GM19324 (cell line): Measurements from ENCODE around the gene PYCR2.

ENCODE experiments used
- ATAC-seq: cut with Tn5 transposase; IDR thresholded peaks from one replicate; pipeline ENCODE4 v1.9.1; 2021; ENCODE audit warnings: mild to moderate bottlenecking, moderate library complexity; ENCODE audit not compliant: unreplicated experiment, low FRiP score

Gene PYCR2

DNA sequence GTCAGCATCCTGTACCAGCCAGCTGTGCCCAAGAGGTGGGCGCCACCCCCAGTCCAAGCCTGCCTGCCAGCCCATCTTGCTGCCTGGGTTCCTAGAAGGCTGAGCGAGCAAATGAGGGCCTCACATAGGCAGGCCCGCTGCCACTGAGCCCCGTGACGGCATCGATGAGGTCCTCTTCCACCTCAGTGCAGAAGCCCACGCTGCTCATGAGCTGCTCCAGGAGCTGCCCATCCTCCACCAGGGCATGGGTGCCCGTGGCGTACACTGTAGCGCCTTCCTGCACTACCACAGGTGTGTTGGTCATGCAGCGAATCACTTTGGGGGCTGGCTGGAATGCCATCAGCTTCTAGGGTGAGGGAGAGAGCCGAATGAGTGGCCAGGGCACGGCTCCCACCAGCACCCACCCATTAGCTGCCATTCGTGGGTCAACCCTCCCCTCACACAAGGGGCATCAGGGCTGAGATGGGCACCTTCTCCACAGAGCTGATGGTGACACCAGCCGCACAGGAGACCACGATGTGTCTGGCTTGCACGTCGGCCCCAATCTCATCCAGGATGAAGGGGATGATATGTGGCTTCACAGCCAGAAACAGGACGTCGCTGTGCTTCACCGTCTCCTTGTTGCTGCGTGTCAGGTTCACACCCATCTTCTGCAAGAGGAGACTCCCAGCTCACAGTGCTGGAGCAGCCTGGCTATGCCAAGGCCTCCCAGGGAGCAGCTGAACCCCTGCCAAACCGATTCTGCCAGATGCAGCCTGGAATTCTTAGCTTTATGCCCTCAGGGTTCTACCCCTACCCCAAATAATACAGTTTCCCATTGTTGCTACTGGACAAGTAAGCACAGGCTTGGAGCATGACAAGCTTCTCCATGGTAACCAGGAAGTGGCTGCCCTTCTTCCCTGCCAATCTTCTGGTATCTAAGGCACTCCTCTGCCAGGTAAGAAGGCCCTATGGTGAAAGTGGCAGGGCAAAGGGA, 2.0 kb downstream of the PYCR2 start:
- ATAC-seq = no peak

DNA sequence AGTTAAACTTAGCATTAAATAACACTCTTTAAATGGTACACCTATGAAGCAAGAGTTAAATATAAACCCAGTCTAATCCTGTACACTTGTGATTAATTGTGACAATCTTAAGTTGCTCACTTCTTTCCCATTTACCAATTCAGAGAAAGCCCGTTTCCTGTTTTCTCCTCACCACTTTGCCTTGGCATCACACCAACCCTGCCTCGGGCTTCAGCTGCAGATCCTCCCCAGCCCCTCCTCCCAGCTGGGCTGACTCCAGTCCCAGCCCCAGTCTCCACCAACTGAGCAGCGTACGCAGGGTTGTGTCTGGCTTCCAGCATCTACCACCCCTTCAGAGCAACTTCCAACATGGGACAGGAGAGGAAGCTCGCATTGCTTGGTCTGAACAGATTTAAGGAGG, 4.1 kb downstream of the PYCR2 start:
- no peak for ATAC-seq

DNA sequence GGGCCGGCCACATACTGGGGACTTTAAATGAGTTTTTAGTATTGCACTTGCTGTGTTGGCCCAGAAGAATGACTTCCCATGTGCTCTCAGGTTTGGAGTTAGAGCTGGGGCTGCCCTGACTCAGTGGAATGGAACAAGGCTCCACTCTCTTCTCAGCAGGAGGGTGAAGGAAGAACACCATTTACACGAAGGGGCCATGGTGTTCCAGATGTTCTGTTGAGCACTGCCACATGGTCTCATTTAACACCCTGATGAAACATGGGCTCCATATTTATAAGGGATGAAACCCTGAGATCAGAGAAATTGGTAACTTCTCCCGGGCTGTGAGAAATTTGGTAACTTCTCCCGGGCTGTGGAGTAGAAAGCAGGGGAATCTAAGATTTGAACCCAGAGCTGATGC, 5.8 kb downstream of the PYCR2 start:
- no peak for ATAC-seq

GRCh38 chr1:225917536-225917935, 6.5 kb downstream of the PYCR2 start:
- no peak for ATAC-seq

GRCh38 chr1:225917101-225917500, 6.9 kb downstream of the PYCR2 start:
- ATAC-seq = no peak

DNA sequence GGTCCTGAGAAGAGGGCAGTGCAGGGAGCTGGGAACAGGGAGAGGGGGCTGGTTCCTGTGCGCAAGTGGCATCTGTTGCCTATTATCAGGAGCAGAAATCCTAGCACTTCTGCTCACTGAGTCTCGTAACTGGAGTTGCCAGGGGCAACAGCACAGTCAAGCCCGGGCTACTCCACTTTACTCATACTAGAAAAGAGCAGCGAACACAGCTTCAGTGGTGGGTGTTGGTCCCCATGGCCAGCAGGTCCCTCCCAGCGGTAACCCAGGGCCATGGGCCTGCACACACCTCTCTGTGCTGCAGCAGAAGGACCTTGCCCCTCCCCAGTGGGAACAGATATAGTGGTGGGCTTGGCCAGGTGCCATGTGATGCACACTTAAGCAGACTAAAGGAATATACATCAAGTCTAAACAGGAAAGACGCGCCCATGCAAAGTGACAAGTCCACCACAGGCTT, 8.5 kb downstream of the PYCR2 start:
- ATAC-seq = no peak

- no peak for ATAC-seq
Observed at GRCh38 chr1:225914947-225915346, 9.1 kb downstream of the PYCR2 start.

DNA sequence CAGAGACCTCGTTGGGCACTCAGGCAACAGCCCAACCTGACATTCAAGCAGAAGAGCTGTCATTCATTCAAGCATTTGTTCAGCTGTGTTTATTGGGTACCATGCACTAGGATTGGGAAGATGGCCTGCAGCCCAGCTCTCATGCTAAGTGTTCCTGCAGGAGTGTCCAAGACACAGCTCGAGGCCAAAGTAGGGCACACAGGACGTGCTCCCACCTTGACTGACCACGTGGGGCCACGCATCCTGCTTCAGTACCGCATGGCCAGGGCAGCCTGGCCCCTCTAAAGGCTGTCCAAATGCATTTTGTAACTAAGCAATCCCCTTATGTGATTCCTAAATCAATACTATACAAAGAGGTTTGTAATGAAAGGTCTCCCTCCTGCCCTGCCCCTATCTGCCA, 9.7 kb downstream of the PYCR2 start:
- no peak for ATAC-seq

DNA sequence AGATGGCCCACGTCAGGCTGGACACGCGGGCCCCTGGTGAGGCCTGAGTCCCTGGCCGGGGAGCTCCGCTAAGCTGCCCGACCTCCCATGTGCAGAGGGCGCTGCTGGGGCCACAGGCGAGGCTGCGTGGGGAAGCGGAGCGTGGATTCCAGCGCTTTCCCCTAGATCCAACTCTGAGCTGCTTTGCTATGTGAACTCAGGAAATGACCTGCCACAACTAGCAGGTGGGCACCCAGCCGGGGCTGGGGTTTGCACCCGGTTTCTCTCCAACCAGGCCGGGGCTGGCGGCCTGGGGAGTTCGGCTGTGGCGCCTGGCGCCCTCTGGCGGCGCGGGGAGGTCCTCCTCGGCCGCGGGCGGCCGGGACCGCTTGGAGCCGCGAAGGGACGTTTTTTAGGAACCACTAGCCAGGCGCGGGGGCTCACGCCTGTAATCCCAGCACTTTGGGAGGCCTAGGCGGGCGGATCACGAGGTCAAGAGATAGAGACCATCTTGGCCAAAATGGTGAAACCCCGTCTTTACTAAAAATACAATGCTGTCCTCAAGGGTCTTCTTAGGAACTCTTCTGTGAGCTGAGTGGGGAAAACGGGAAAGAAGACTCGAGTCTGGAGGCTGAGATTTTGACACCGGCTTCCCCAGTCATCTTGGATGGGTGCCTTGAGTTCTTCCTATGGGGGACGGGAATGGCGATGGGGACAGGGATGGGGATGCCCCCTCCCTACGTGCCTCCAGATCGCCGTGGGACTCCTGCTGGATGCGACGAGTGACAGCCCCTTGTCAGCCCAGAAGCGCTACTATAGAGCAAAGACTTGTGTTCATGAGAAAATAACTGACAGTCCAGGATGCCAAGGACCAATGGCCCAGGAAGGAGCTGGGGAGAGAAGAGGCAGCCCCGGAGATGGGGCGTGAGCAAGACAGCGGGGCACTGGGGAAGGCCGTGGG, 12.6 kb downstream of the PYCR2 start:
- ATAC-seq = no peak

GRCh38 chr1:225909477-225909876, 14.6 kb downstream of the PYCR2 start:
- no peak for ATAC-seq

DNA sequence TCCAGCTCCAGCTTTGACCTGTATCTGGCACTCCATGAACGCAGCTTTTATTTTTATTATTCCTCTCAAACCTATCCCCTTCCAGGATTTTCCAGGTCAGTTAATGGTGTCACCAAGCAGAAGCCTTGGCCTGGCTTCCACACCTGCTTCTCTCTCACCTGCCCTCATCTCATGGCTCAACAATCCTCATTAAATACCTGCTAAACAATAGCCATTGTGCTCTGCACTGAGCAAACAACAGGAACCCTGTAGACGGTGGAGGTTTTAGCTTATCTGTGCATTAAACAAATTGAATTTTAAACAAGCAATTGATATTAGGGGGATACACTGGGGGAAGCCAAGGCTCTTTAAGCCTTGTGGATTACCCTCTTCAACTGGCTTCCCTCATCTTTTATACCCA, 15.3 kb downstream of the PYCR2 start:
- ATAC-seq = no peak

DNA sequence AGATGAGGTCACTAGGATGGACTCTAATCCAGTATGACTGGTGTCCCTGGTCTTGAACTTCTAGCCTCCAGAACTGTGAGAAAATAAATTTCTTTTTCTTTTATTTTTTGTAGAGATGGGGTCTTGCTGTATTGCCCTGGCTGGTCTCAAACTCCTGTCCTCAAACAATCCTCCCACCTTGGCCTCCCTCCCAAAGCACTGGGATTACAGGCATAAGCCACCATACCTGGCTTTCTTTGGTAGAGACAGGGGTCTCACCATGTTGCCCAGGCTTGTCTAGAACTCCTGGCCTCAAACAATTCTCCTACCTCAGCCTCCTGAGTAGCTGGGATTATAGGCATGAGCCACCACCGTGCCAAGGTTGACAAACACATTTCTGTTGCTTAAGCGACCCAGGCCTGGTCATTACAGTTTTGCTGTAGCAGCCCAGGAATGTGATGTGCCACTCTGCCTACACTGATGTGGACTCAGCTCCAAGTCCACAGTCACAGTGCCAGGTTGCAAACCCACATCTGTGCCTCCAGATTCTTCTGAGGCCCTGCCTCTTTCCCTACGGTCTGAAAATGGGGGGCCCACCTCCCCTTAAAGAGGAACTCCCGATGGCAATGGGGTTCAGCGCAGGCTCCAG, 15.9 kb downstream of the PYCR2 start:
- ATAC-seq = no peak

DNA sequence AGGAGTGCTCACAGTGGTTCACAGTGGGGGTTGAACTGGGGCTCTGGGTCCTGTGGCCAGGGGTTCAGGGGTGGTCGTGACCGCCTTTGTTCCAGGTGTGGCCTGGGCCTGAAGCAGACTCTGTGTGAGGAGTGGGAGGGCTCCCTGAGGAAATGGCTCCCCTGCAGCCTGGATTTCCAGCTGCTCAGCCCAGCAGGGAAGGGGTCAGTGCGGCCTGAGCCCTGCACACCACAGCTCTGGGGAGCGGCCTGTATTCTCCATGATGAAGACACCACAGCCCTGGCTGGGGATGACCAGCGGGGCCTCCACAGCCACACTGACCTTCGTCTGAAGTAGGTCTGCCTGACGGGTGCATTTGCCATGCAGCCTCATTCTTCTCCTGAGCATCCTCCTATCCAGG, 16.7 kb downstream of the PYCR2 start:
- ATAC-seq = no peak

DNA sequence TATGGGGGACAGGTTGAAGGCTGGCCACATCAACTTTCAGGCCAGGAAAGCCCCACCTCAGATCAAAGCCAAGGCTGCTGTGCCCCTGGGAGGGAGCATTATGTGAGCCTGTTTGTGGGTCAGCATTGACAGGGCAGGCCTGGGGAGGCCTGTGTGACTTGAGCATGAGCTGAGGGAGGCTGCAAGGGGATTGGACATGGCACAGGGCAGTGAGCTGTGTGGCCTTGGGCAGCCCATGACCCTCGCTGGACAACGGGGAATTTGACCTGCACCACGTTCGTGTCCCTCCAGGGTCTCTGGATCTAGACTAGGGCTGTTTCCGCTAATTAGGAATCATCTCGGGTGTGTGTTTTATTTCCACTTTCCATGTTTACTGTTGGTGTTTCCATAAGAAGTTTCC, 17.6 kb downstream of the PYCR2 start:
- no peak for ATAC-seq

DNA sequence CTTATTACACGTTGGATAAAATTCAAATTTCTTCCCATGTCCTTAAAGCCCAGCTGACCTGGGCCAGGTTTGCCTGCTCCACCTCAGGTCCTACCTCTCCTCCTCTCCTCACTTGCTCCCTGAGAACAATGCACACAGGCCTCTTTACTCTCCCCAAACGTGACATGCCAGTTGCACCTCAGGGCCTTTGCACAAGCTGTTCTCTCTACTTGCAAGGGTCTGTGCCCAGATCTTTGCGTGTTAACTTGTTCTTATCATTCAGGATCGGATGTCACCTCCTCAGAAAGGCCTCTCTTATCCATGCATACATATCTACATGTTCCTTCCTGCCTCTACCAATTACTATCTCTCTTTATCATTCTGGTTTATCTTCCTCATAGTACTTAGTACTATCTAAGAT, 20.4 kb downstream of the PYCR2 start:
- no peak for ATAC-seq

GRCh38 chr1:225899044-225899925, 24.8 kb downstream of the PYCR2 start:
- no peak for ATAC-seq

DNA sequence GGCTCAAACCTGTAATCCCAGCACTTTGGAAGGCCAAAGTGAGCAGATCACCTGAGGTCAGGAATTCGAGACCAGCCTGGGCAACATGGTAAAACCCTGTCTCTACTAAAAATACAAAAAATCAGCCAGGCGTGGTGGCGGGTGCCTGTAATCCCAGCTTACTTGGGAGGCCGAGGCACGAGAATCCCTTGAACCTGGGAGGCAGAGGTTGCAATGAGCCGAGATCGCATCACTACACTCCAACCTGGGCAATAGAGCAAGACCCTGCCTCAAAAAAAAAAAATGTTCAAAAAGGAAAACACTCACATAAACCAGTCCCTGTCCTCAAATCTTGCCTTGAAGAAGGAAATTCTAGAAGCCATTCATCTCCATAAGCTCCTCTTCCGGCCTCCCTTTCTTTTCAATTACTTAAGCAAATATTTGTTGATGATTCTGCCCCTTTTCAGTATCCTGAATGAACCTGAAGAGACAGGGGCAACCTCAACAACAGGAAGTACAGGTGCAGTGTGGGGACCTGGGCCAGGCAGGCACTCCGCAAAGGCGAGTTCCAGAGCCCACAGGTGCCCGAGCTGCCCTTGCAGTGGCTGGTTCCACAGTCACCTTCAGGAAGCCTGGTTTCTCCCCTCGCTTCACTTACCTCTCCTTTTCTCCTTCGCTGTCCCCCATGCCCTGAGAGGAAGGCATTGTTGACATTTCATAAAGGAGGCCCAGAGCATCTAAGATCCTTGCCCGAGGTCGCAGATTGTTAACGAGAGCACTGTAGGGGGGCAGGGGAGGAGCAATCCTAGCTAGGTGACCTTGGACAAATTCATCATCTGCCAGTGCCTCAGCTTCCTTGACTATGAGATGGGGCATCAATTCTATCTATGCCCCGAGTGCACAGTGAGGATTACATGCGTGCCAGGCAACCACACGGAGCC, 26.2 kb downstream of the PYCR2 start:
- no peak for ATAC-seq

DNA sequence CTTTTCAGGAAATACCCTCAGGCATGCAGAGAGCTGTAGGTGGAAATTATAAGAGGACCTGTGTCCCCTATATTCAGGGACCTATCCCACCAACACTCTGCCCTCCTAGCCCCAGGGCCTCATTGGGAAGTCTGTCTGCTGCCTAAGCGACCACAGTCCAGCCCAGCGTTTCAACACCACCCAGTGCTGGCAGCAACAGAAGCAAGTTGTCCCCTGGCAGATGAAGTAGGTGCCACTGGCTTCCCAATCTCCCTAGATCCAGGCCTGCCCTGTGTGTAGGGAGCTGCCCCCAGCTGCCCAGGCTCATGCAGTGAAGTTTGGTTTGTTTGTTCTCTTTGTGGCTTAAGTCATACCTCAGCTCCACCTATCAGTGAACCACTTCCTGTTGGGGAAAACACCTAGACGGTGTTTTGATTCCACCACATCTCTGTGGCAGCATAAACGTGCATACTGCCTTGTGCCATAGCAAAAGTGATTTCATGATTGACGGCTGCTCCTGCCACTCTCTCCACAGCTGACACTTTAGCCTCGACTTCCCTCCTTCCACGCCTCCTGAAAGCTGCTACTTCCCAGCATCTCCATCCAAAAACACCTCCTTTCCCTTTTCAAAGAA, 27.0 kb downstream of the PYCR2 start:
- peak; percentile 99 for ATAC-seq
